K562 treated with DMSO at 1 percent for 24 hours (cell line): ENCODE measurements around the gene ASB18. TPM values are rescaled to one million over a fixed set of nuclear protein-coding genes. Genes with fewer than 3 reads are reported as not detected.

Experiments
- total RNA-seq: library from RNA; unstranded; fragments of 300-600 nt; gene quantifications from 2 replicates; pipeline ENCODE4 v1.2.3, GENCODE V29; 2022; ENCODE audit warnings: low read depth; ENCODE audit not compliant: insufficient read depth

The ASB18 gene, protein sequence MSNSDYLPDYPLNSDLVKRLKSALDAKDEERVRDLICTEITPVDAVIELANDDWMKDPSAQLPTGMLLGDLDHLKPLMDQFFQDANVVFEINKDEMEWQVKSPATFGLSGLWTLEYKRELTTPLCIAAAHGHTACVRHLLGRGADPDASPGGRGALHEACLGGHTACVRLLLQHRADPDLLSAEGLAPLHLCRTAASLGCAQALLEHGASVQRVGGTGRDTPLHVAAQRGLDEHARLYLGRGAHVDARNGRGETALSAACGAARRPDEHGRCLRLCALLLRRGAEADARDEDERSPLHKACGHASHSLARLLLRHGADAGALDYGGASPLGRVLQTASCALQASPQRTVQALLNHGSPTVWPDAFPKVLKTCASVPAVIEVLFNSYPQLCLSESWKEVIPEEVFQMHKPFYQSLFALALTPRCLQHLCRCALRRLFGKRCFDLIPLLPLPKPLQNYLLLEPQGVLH
- total RNA-seq: not detected in 2 replicates

GRCh38 chr2:236264256-236264655 is at the start of gene ASB18:
TSS of gene ASB18 (minus strand) at chr2:236264406. CDS start at chr2:236264345, 61 bp downstream.

DNA sequence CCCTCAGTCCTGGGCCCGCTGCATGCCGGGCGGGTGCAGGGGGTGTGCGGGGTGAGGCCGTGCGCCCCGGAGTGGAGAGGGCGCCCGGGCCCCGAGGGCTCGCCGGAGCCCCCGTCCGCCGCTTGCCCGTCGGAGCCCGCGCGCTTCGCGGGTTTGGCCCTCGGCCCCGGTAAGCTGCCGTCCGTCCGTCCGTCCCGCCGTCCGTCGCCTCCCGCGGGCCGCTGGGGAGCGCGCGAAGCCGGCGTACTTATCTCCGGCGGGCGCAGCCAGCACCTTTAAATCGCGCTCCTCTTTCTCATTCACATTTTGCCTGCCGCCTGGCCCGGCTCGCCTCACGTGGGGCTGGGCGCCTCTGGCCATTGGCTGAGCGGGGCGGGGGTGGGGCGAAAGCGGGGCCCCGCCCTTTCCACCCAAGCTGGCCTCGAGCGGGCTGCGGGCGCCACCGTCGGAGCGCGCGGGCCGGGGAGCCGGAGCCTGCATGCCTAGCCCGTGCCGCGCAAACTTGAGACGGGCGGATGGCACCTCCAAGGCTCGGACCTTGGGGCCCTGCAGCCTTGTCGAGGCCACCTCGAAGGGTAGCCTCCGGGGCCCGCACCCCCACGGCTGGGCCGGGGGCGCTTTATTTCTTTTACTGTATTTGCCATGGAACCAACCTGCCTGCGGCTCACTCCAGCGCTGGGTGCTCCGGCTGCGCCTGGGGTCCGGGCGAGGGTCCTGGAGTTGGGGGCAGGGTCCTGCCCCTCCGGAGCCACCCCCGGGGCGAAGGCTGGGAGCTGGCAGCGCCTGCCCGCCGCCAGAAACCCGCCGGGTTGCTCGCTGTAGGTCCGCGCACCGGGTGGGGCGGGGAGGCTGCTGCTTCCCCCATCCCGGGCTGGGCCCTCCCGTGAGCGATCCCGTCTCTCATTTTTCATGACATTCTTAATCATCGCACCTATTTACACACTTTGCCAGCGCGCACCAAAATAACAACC is 95.8 kb downstream of the ASB18 start, which contains the start of gene GBX2:
Gene GBX2, minus strand, starts transcription at position 277 of the 971 bp plus-strand sequence. CDS start 415 bp downstream, outside the sequence.

Other genes starting within 250 kb of the ASB18 start
- 0.80 TPM in 1 of 2 replicates, not detected in the other for gene GBX2, start 96.0 kb downstream of the ASB18 start, total RNA-seq